Peyer's patch (tissue), 4 donors: ENCODE data around the gene THBD.

Experiments used
- CTCF ChIP-seq, 6 experiments: fragments of 450-650 bp in 4 of 6; fragments of 200-600 bp in 2 of 6; sonication (generic) in 1 of 6; IDR thresholded peaks; one replicate each; pipeline ENCODE4 v1.5.1; 2017 to 2019; ENCODE audit warnings: antibody characterized with exemption in 6 of 6, mild to moderate bottlenecking in 3 of 6, moderate library complexity in 1 of 6
- POLR2A ChIP-seq, 2 donors: fragments of 450-650 bp; IDR thresholded peaks; one replicate each; pipeline ENCODE4 v1.5.1; 2017; ENCODE audit warnings: antibody characterized with exemption in 2 of 2, mild to moderate bottlenecking in 2 of 2, moderate library complexity in 2 of 2

GRCh38 chr20:22995923-22996322, 53.5 kb downstream of the THBD start:
- TF ChIP-seq CTCF (IDR thresholded peaks at IDR 0.05) = no peak
- TF ChIP-seq POLR2A (IDR thresholded peaks at IDR 0.05) = no peak
